HEK293 (cell line): Measurements from ENCODE around the gene SLC7A10.

Experiments used
- GFI1B ChIP-seq: fragments of 450-650 bp; formaldehyde crosslinking; IDR thresholded peaks from 2 replicates; pipeline ENCODE4 v1.5.1; 2016; ENCODE audit warnings: missing biosample characterization, missing genetic modification characterization
- GLI4 ChIP-seq: fragments of 450-650 bp; formaldehyde crosslinking; IDR thresholded peaks from 2 replicates; pipeline ENCODE4 v1.5.1; 2016; ENCODE audit warnings: missing biosample characterization, missing genetic modification characterization
- HOXC10 ChIP-seq: sonication (generic); formaldehyde crosslinking; IDR thresholded peaks from 2 replicates; pipeline ENCODE4 v1.8.1; 2023; ENCODE audit warnings: mild to moderate bottlenecking, missing genetic modification reagents
- IKZF3 ChIP-seq: fragments of 450-650 bp; IDR thresholded peaks from 2 replicates; pipeline ENCODE4 v1.5.0; 2018; ENCODE audit warnings: missing biosample characterization, mild to moderate bottlenecking, missing genetic modification characterization, moderate library complexity
- KLF8 ChIP-seq: fragments of 450-650 bp; formaldehyde crosslinking; IDR thresholded peaks from 2 replicates; pipeline ENCODE4 v1.5.1; 2016; ENCODE audit warnings: missing biosample characterization, missing genetic modification characterization
- KLF9 ChIP-seq: fragments of 450-650 bp; formaldehyde crosslinking; IDR thresholded peaks from 2 replicates; pipeline ENCODE4 v1.5.1; 2016; ENCODE audit warnings: missing biosample characterization, missing genetic modification characterization, low read depth
- OSR2 ChIP-seq: fragments of 450-650 bp; formaldehyde crosslinking; IDR thresholded peaks from 2 replicates; pipeline ENCODE4 v1.5.1; 2016; ENCODE audit warnings: missing biosample characterization, missing genetic modification characterization
- RBAK ChIP-seq: fragments of 450-650 bp; formaldehyde crosslinking; IDR thresholded peaks from 2 replicates; pipeline ENCODE4 v1.5.1; 2016; ENCODE audit warnings: missing biosample characterization, missing genetic modification characterization
- REST ChIP-seq: fragments of 450-650 bp; formaldehyde crosslinking; IDR thresholded peaks from 2 replicates; pipeline ENCODE4 v1.5.1; 2016; ENCODE audit warnings: missing biosample characterization, missing genetic modification characterization
- ZBTB44 ChIP-seq: fragments of 450-650 bp; IDR thresholded peaks from 2 replicates; pipeline ENCODE4 v1.5.1; 2018; ENCODE audit warnings: missing biosample characterization, mild to moderate bottlenecking, missing genetic modification characterization
- ZBTB48 ChIP-seq: fragments of 450-650 bp; formaldehyde crosslinking; IDR thresholded peaks from 2 replicates; pipeline ENCODE4 v1.5.1; 2016; ENCODE audit warnings: missing biosample characterization, missing genetic modification characterization
- ZEB2 ChIP-seq: fragments of 450-650 bp; formaldehyde crosslinking; IDR thresholded peaks from 2 replicates; pipeline ENCODE4 v1.5.1; 2016; ENCODE audit warnings: missing biosample characterization, missing genetic modification characterization
- ZNF174 ChIP-seq: fragments of 450-650 bp; formaldehyde crosslinking; IDR thresholded peaks from 2 replicates; pipeline ENCODE4 v1.5.0; 2017; ENCODE audit warnings: missing biosample characterization, mild to moderate bottlenecking, missing genetic modification characterization
- ZNF398 ChIP-seq: fragments of 450-650 bp; formaldehyde crosslinking; IDR thresholded peaks from 2 replicates; pipeline ENCODE4 v1.5.1; 2017; ENCODE audit warnings: missing biosample characterization, missing genetic modification characterization
- ZNF514 ChIP-seq: fragments of 450-650 bp; formaldehyde crosslinking; IDR thresholded peaks from 2 replicates; pipeline ENCODE4 v1.5.1; 2016; ENCODE audit warnings: missing biosample characterization, missing genetic modification characterization
- ZNF518A ChIP-seq: fragments of 450-650 bp; formaldehyde crosslinking; conservative IDR thresholded peaks from 2 replicates; pipeline ENCODE4 v1.5.1; 2016; ENCODE audit warnings: low read depth, missing biosample characterization, missing genetic modification characterization
- ZNF645 ChIP-seq: fragments of 450-650 bp; formaldehyde crosslinking; IDR thresholded peaks from 2 replicates; pipeline ENCODE4; 2016; ENCODE audit warnings: missing biosample characterization, missing genetic modification characterization
- ZNF654 ChIP-seq: fragments of 450-650 bp; formaldehyde crosslinking; IDR thresholded peaks from 2 replicates; pipeline ENCODE4 v1.5.1; 2016; ENCODE audit warnings: low read depth, missing biosample characterization, missing genetic modification characterization
- ZNF670 ChIP-seq: fragments of 450-650 bp; formaldehyde crosslinking; IDR thresholded peaks from 2 replicates; pipeline ENCODE4 v1.5.1; 2016; ENCODE audit warnings: missing biosample characterization, missing genetic modification characterization, low read depth
- ZNF692 ChIP-seq: fragments of 450-650 bp; formaldehyde crosslinking; IDR thresholded peaks from 2 replicates; pipeline ENCODE4 v1.5.1; 2016; ENCODE audit warnings: missing biosample characterization, missing genetic modification characterization
- ZSCAN4 ChIP-seq: fragments of 450-650 bp; formaldehyde crosslinking; IDR thresholded peaks from 2 replicates; pipeline ENCODE4 v1.5.1; 2017; ENCODE audit warnings: missing biosample characterization, missing genetic modification characterization

SLC7A10 gene

GRCh38 chr19:33194886-33195644 lies 30.6 kb downstream of the SLC7A10 start (continued):
- TF ChIP-seq ZNF518A (no peak), KLF9 (tag by site-specific recombination) (peak; percentile 56; the same call in 1 of the 2 replicates), ZNF174 (tag by site-specific recombination) (no peak), REST (tag by site-specific recombination) (peak; percentile 61), ZNF645 (tag by site-specific recombination) (no peak), HOXC10 (CRISPR knock-in tag) (peak; percentile 23; the same call in 1 of the 2 replicates), IKZF3 (tag by site-specific recombination) (no peak), OSR2 (tag by site-specific recombination) (no peak), ZSCAN4 (tag by site-specific recombination) (no peak), ZNF654 (tag by site-specific recombination) (no peak), KLF8 (tag by site-specific recombination) (peak; percentile 42; the same call in 1 of the 2 replicates), ZNF514 (tag by site-specific recombination) (no peak), GFI1B (tag by site-specific recombination) (no peak), ZNF670 (tag by site-specific recombination) (no peak), ZBTB48 (peak; percentile 55; the same call in 1 of the 2 replicates), RBAK (tag by site-specific recombination) (no peak), ZBTB44 (tag by site-specific recombination) (no peak), ZNF692 (peak; percentile 50; the same call in 1 of the 2 replicates), GLI4 (tag by site-specific recombination) (no peak), ZEB2 (tag by site-specific recombination) (0 out of 2 replicates have a peak, but pooled peaks have one; percentile 47), ZNF398 (no peak; the same call in 1 of the 2 replicates)
